GM06990 (cell line): ENCODE results near the gene ATXN7L1.

Experiments used
- DNase-seq: peaks from one replicate; pipeline ENCODE4 v3.0.0-alpha.2; 2011; ENCODE audit not compliant: insufficient read length; ENCODE audit errors: extremely low read depth
- H3K27me3 ChIP-seq: replicated peaks from 2 replicates; pipeline ENCODE4 v1.6.0; 2011; ENCODE audit warnings: low read length; ENCODE audit not compliant: control insufficient read depth, insufficient read depth
- H3K36me3 ChIP-seq: 2 replicates; pipeline ENCODE4 v1.5.1; 2011; ENCODE audit warnings: low read length; ENCODE audit not compliant: control insufficient read depth, insufficient read depth
- H3K4me3 ChIP-seq: replicated peaks from 2 replicates; pipeline ENCODE4 v1.5.1; 2011; ENCODE audit warnings: low read depth, mild to moderate bottlenecking, control low read depth, low read length
- CTCF ChIP-seq: IDR thresholded peaks from 2 replicates; pipeline ENCODE4 v1.5.1; 2011; ENCODE audit warnings: low read length, control low read depth, mild to moderate bottlenecking, inconsistent platforms; ENCODE audit not compliant: insufficient read depth, poor library complexity, severe bottlenecking

Gene ATXN7L1

GRCh38 chr7:105567024-105567423, 309.4 kb downstream of the ATXN7L1 start:
- TF ChIP-seq CTCF, result no peak

GRCh38 chr7:105565190-105565589, 311.2 kb downstream of the ATXN7L1 start:
- TF ChIP-seq CTCF, result no peak
- peaks cover 6% of the 10 kb centered on the region for H3K36me3 ChIP-seq

More at GRCh38 chr7:105567024-105567423, 309.4 kb downstream of the ATXN7L1 start:
- H3K27me3 ChIP-seq, result no peaks in the 10 kb centered on the region
- no peak overlapping the region for H3K4me3 ChIP-seq
- H3K36me3 ChIP-seq, result peaks cover 4% of the 10 kb centered on the region
- no peak for DNase-seq

GRCh38 chr7:105559926-105560325, 316.5 kb downstream of the ATXN7L1 start:
- Histone ChIP-seq H3K36me3 (peaks cover 6% of the 10 kb centered on the region), H3K4me3 (no peak overlapping the region), H3K27me3 (no peaks in the 10 kb centered on the region)
- no peak for TF ChIP-seq CTCF
- no peak for DNase-seq

More at GRCh38 chr7:105565190-105565589, 311.2 kb downstream of the ATXN7L1 start:
- H3K27me3 ChIP-seq, result no peaks in the 10 kb centered on the region
- H3K4me3 ChIP-seq, result no peak overlapping the region
- DNase-seq, result no peak
